IMR-90 (cell line): ENCODE measurements around the gene LY9. TPM values are rescaled to one million over a fixed set of nuclear protein-coding genes. Genes with fewer than 3 reads are reported as not detected.

ENCODE experiments used
- ATAC-seq: fragments of 200-7000 bp; cut with Tn5 transposase; 2 replicates; pipeline ENCODE4 v1.9.1; 2020; ENCODE audit warnings: low read depth, mild to moderate bottlenecking, moderate library complexity
- BruUV-seq: library from RNA; stranded (reverse); fragments of 400-500 nt; replicated peaks from 2 replicates; lab custom pipeline; 2021; lab: Mats Ljungman, UMichigan
- CTCF ChIA-PET: fragments of 300-600 bp; formaldehyde crosslinking; extraction: SDS; loops from one replicate; lab custom pipeline; 2021; ENCODE audit warnings: antibody characterized with exemption; lab: Yijun Ruan, JAX
- POLR2A ChIA-PET: fragments of 300-600 bp; sonication (Branson Sonifier 250); formaldehyde crosslinking; loops from one replicate; lab custom pipeline; 2022; ENCODE audit warnings: antibody characterized with exemption; ENCODE audit not compliant: unreplicated experiment; lab: Charles Lee
- DNase-seq: peaks from one replicate; pipeline ENCODE4 v3.0.0; 2013
- H2AFZ ChIP-seq: replicated peaks from 2 replicates; pipeline ENCODE3; 2013; ENCODE audit warnings: low read length, mild to moderate bottlenecking; ENCODE audit not compliant: poor library complexity
- H2AK5ac ChIP-seq: 2 replicates; pipeline ENCODE4 v1.6.1; 2013; ENCODE audit warnings: low read depth, low read length, inconsistent platforms
- H2AK9ac ChIP-seq: replicated peaks from 2 replicates; pipeline ENCODE3; 2013; ENCODE audit warnings: mild to moderate bottlenecking, low read depth, low read length, moderate library complexity; ENCODE audit not compliant: poor library complexity
- H2BK120ac ChIP-seq: 2 replicates; pipeline ENCODE4 v1.6.1; 2013; ENCODE audit warnings: low read depth, low read length, inconsistent platforms
- H2BK15ac ChIP-seq: 3 replicates; pipeline ENCODE4 v1.6.1; 2013; ENCODE audit warnings: low read depth, low read length, inconsistent platforms
- H2BK20ac ChIP-seq: 2 replicates; pipeline ENCODE4 v1.6.1; 2013; ENCODE audit warnings: low read depth, mild to moderate bottlenecking, inconsistent platforms, low read length, moderate library complexity
- H2BK5ac ChIP-seq: 2 replicates; pipeline ENCODE4 v1.6.1; 2013; ENCODE audit warnings: mild to moderate bottlenecking, low read depth, low read length, inconsistent platforms; ENCODE audit not compliant: poor library complexity, severe bottlenecking
- H3K14ac ChIP-seq: replicated peaks from 2 replicates; pipeline ENCODE4 v1.6.1; 2013; ENCODE audit warnings: low read depth, low read length, inconsistent platforms
- H3K18ac ChIP-seq: 2 replicates; pipeline ENCODE4 v1.6.1; 2013; ENCODE audit warnings: low read depth, low read length, control low read depth
- H3K23ac ChIP-seq: 2 replicates; pipeline ENCODE4 v1.6.1; 2013; ENCODE audit warnings: low read depth, low read length, inconsistent platforms
- H3K27ac ChIP-seq: 2 replicates; pipeline ENCODE4 v1.5.1; 2013; ENCODE audit warnings: mild to moderate bottlenecking, control low read depth, low read length; ENCODE audit not compliant: insufficient read depth
- H3K27me3 ChIP-seq: 2 replicates; pipeline ENCODE4 v1.6.1; 2013; ENCODE audit warnings: low read length; ENCODE audit not compliant: control insufficient read depth, insufficient read depth
- H3K36me3 ChIP-seq: 2 replicates; pipeline ENCODE4 v1.6.1; 2013; ENCODE audit warnings: low read length, mixed read lengths; ENCODE audit not compliant: control insufficient read depth, insufficient read depth
- H3K4ac ChIP-seq: 2 replicates; pipeline ENCODE4 v1.6.1; 2013; ENCODE audit warnings: low read depth, low read length, inconsistent platforms
- H3K4me1 ChIP-seq: 2 replicates; pipeline ENCODE4 v1.6.1; 2013; ENCODE audit warnings: low read length, mixed read lengths; ENCODE audit not compliant: control insufficient read depth, insufficient read depth
- H3K4me2 ChIP-seq: 2 replicates; pipeline ENCODE4 v1.6.1; 2013; ENCODE audit warnings: low read depth, mild to moderate bottlenecking, control low read depth, low read length, moderate library complexity
- H3K4me3 ChIP-seq: 2 replicates; pipeline ENCODE4 v1.5.1; 2013; ENCODE audit warnings: low read depth, mild to moderate bottlenecking, control low read depth, low read length, moderate library complexity; ENCODE audit not compliant: insufficient read depth
- H3K56ac ChIP-seq: 2 replicates; pipeline ENCODE4 v1.6.1; 2013; ENCODE audit warnings: low read length, inconsistent platforms; ENCODE audit not compliant: insufficient read depth; ENCODE audit errors: extremely low read depth
- H3K79me1 ChIP-seq, 2 experiments: 2 replicates each; pipeline ENCODE4 v1.6.1; 2013; ENCODE audit warnings: low read length in 2 of 2, inconsistent platforms in 1 of 2, low read depth in 1 of 2
- H3K9ac ChIP-seq: 2 replicates; pipeline ENCODE4 v1.6.1; 2013; ENCODE audit warnings: low read depth, low read length, control low read depth
- H3K9me1 ChIP-seq: 2 replicates; pipeline ENCODE4 v1.6.1; 2013; ENCODE audit warnings: low read length, inconsistent platforms; ENCODE audit not compliant: insufficient read depth
- H3K9me3 ChIP-seq: 2 replicates; pipeline ENCODE4 v1.6.1; 2013; ENCODE audit warnings: low read length; ENCODE audit not compliant: control insufficient read depth, insufficient read depth
- H4K20me1 ChIP-seq: 2 replicates; pipeline ENCODE4 v1.6.1; 2013; ENCODE audit warnings: low read length, inconsistent platforms; ENCODE audit not compliant: insufficient read depth
- H4K5ac ChIP-seq: 2 replicates; pipeline ENCODE4 v1.6.1; 2013; ENCODE audit warnings: mild to moderate bottlenecking, low read depth, low read length, control low read depth
- H4K8ac ChIP-seq, 2 experiments: 2 replicates each; pipeline ENCODE4 v1.6.1; 2013; ENCODE audit warnings: low read depth in 2 of 2, low read length in 2 of 2, control low read depth in 1 of 2, inconsistent platforms in 1 of 2
- H4K91ac ChIP-seq: 2 replicates; pipeline ENCODE4 v1.6.1; 2013; ENCODE audit warnings: low read depth, low read length, inconsistent platforms; ENCODE audit not compliant: insufficient read depth
- BHLHE40 ChIP-seq: fragments of 150-350 bp; IDR thresholded peaks from 2 replicates; pipeline ENCODE4 v1.6.1; 2016; ENCODE audit warnings: mild to moderate bottlenecking, low read depth, low read length
- CHD1 ChIP-seq: IDR thresholded peaks from 2 replicates; pipeline ENCODE4 v1.6.1; 2012; ENCODE audit warnings: low read depth, low read length, improper control_type of control experiment
- CTCF ChIP-seq: conservative IDR thresholded peaks from 2 replicates; pipeline ENCODE4 v1.5.1; 2012; ENCODE audit warnings: mild to moderate bottlenecking, low read depth, low read length, improper control_type of control experiment
- FOS ChIP-seq: fragments of 150-350 bp; IDR thresholded peaks from 2 replicates; pipeline ENCODE4 v1.6.1; 2016; ENCODE audit warnings: low read depth, low read length
- MAFK ChIP-seq: IDR thresholded peaks from 2 replicates; pipeline ENCODE4 v1.6.1; 2012; ENCODE audit warnings: low read depth, low read length, improper control_type of control experiment
- MXI1 ChIP-seq: IDR thresholded peaks from 2 replicates; pipeline ENCODE4 v1.6.1; 2012; ENCODE audit warnings: low read depth, mild to moderate bottlenecking, low read length, moderate library complexity, borderline replicate concordance
- NFE2L2 ChIP-seq: fragments of 150-350 bp; IDR thresholded peaks from 2 replicates; pipeline ENCODE4 v1.6.1; 2016; ENCODE audit warnings: low read depth, mild to moderate bottlenecking, low read length
- POLR2A ChIP-seq: IDR thresholded peaks from 2 replicates; pipeline ENCODE4 v1.6.1; 2012; ENCODE audit warnings: mild to moderate bottlenecking, low read depth, low read length
- RAD21 ChIP-seq: IDR thresholded peaks from 2 replicates; pipeline ENCODE4 v1.6.1; 2012; ENCODE audit warnings: low read length, improper control_type of control experiment
- RCOR1 ChIP-seq: IDR thresholded peaks from 2 replicates; pipeline ENCODE4 v1.6.1; 2012; ENCODE audit warnings: mild to moderate bottlenecking, low read length, improper control_type of control experiment; ENCODE audit not compliant: insufficient replicate concordance
- RFX5 ChIP-seq: IDR thresholded peaks from 2 replicates; pipeline ENCODE4 v1.8.0; 2012; ENCODE audit warnings: low read depth, mild to moderate bottlenecking, low read length, moderate library complexity
- SMC3 ChIP-seq: fragments of 150-350 bp; IDR thresholded peaks from 2 replicates; pipeline ENCODE4 v1.6.1; 2016; ENCODE audit warnings: low read depth, mild to moderate bottlenecking, antibody characterized with exemption, low read length, moderate library complexity
- USF2 ChIP-seq: fragments of 150-350 bp; IDR thresholded peaks from 2 replicates; pipeline ENCODE4 v1.6.1; 2017; ENCODE audit warnings: mild to moderate bottlenecking, antibody characterized with exemption, low read length, low read depth
- WGBS, 2 experiments: methylation state at CpG; one replicate each; pipeline versions ENCODE4 v1.1.5 to v1.1.7; 2013; ENCODE audit warnings: missing lambda C conversion rate in 2 of 2; ENCODE audit not compliant: insufficient read length in 1 of 2; ENCODE audit errors: extremely low coverage in 2 of 2; 5-methylcytosine and 5-hydroxymethylcytosine counted together
- dilution Hi-C: fragments of 300-500 bp; cut with HindIII; formaldehyde crosslinking; loops from one replicate; pipeline ENCODE4 v1.14.3; 2018; ENCODE audit warnings: low sequenced_read_pairs; ENCODE audit not compliant: unreplicated experiment
- in situ Hi-C: fragments of 300-500 bp; cut with MboI; formaldehyde crosslinking; loops from 3 replicates; pipeline ENCODE4 v1.14.3; 2019; ENCODE audit warnings: low sequenced_read_pairs, inconsistent platforms, mixed read lengths
- intact Hi-C: fragments of 100-400 bp; cut with micrococcal nuclease; formaldehyde crosslinking; loops from 2 replicates; pipeline ENCODE4 v1.10.0; 2022
- polyA plus RNA-seq, 3 experiments: library from polyadenylated mRNA; depleted of rRNA; stranded (reverse); fragments of >200 nt; gene quantifications; 2 replicates each; pipeline ENCODE4 v1.2.3, GENCODE V29; 2012; ENCODE audit warnings: low replicate concordance in 1 of 3
- total RNA-seq: library from RNA; depleted of rRNA; stranded (reverse); fragments of >200 nt; gene quantifications from 2 replicates; pipeline ENCODE4 v1.2.3, GENCODE V29; 2012
- TF ChIP-seq, protein P1 (sequence below): fragments of 150-350 bp; IDR thresholded peaks from 2 replicates; pipeline ENCODE4 v1.6.1; 2016; ENCODE audit warnings: low read depth, mild to moderate bottlenecking, low read length, moderate library complexity, borderline replicate concordance

LY9 gene
- total and polyA plus RNA-seq, 2 of the 4 experiments (the other 2 are of a cell fraction): not detected

GRCh38 chr1:160750608-160751007 is 45.4 kb upstream of the LY9 start:
- CTCF ChIA-PET: no interaction called here

More at GRCh38 chr1:160750608-160751007, 45.4 kb upstream of the LY9 start:
- Histone ChIP-seq H3K9me1 (no peaks in the 10 kb centered on the region), H3K27me3 (no peaks in the 10 kb centered on the region; the same call in 1 of the 2 replicates), H4K91ac (no peak overlapping the region), H4K5ac (no peak overlapping the region), H3K36me3 (no peaks in the 10 kb centered on the region), H2AK5ac (no peak overlapping the region), H3K9ac (no peak overlapping the region), H2BK120ac (no peak overlapping the region), H3K79me1 (no peaks in the 10 kb centered on the region), H4K20me1 (no peaks in the 10 kb centered on the region), H2BK5ac (no peak overlapping the region), H3K23ac (no peak overlapping the region), H3K4me1 (no peaks in the 10 kb centered on the region), H2AFZ (no peak overlapping the region), H3K4me3 (no peak overlapping the region), H3K14ac (no peak overlapping the region), H3K4ac (no peak overlapping the region), H3K18ac (no peak overlapping the region), H4K8ac (no peak overlapping the region), H3K27ac (no peak overlapping the region), H3K9me3 (no peaks in the 10 kb centered on the region), H3K4me2 (no peak overlapping the region), H2BK20ac (no peak overlapping the region), H2AK9ac (no peak overlapping the region), H3K56ac (no peak overlapping the region), H2BK15ac (no peak overlapping the region)
- dilution Hi-C loops: no loop called here
- intact Hi-C loops: no loop called here
- ATAC-seq: no peak
- WGBS, 2 experiments: no CpG with 5 or more reads among the region's 2 CpGs
- POLR2A ChIA-PET: no interaction called here
- TF ChIP-seq USF2 (no peak), BHLHE40 (no peak), CHD1 (no peak), RAD21 (no peak), MXI1 (no peak), CTCF (no peak), POLR2A (no peak), RCOR1 (no peak), FOS (no peak), RFX5 (no peak), MAFK (no peak), SMC3 (no peak), NFE2L2 (no peak)
- TF ChIP-seq, protein P1, sequence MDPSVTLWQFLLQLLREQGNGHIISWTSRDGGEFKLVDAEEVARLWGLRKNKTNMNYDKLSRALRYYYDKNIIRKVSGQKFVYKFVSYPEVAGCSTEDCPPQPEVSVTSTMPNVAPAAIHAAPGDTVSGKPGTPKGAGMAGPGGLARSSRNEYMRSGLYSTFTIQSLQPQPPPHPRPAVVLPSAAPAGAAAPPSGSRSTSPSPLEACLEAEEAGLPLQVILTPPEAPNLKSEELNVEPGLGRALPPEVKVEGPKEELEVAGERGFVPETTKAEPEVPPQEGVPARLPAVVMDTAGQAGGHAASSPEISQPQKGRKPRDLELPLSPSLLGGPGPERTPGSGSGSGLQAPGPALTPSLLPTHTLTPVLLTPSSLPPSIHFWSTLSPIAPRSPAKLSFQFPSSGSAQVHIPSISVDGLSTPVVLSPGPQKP: no peak
- in situ Hi-C loops: no loop called here
- no peak for DNase-seq
- BruUV-seq: no TSS peak
